ENCODE results near the gene MINDY4.

The MINDY4 gene

DNA sequence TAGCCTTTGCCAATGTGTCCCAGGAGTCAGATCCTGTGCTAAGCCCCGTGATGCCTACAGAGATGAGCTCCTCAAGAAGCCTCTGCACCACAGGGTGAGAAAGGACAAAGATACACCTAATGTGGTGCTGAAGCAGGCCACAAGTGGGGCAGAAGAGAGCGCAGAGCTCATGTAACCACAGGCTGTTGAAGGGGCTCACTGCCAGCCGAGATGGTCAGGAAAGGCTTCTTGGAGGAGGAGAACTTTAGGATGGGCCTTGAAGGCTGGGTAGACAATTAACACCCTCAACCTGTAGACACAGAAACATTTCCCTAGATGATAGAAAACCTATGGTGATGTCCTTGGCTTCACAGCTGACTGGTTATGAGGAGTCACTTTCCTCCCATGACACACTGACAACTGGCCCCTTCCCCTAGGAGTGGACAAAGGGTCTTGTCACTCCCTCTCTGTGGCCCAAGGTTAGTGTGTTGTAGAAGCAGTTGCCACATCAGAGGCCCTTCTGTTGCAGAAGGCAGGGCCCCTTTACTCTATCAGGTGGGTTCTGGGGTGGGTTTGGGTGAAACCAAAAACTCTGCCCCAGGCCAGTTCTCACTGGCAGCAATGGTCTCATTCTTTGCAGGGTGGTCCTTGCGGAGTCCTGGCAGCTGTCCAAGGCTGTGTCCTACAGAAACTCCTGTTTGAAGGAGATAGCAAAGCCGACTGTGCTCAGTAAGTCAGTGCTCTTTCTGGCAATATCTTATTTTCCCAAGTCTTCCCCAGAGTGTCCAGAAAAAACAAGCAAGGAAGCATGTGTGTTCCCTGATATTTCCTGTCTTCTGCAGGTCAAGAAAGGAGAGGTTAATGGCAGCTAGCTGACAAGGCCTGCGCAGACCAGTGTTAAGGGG is 69.2 kb downstream of the MINDY4 start:
- DNase-seq, result peak; percentile 39

DNA sequence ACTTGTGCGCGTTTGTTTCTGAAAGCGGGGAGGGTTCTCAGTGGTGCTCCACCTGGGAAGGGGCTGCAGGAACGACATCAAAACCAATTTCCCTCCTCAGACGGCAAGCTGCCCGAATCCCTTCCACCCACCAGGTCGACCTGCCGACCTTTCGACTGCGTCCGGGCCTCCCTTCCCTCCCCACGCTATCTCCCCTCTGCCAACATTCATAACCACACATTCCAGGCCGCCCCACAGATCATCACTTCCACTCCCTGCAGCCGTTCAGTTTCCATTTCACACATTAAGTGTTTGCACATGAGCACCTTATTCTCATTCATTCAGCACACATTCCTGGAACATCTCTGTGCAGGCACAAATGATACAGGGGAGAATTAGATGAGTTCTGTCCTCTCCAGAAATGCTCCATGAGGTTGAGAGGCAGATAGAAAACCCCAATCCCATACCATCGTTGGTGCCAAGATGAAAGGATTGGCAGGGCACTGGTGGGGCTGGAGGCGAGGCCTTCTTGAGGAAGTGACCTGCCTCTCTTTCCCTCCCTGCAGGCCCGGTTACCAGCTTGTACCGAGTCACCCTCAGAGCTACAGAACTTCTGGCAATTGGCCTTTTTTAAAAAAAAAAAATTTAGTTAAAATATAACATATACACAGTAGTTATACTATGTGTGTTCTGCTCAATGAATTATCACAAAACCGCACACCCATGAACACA is 70.0 kb downstream of the MINDY4 start:
- peak; percentile 53 for DNase-seq

- DNase-seq, result peak; percentile 19
Measured at GRCh38 chr7:30841801-30842541, 70.8 kb downstream of the MINDY4 start.

DNA sequence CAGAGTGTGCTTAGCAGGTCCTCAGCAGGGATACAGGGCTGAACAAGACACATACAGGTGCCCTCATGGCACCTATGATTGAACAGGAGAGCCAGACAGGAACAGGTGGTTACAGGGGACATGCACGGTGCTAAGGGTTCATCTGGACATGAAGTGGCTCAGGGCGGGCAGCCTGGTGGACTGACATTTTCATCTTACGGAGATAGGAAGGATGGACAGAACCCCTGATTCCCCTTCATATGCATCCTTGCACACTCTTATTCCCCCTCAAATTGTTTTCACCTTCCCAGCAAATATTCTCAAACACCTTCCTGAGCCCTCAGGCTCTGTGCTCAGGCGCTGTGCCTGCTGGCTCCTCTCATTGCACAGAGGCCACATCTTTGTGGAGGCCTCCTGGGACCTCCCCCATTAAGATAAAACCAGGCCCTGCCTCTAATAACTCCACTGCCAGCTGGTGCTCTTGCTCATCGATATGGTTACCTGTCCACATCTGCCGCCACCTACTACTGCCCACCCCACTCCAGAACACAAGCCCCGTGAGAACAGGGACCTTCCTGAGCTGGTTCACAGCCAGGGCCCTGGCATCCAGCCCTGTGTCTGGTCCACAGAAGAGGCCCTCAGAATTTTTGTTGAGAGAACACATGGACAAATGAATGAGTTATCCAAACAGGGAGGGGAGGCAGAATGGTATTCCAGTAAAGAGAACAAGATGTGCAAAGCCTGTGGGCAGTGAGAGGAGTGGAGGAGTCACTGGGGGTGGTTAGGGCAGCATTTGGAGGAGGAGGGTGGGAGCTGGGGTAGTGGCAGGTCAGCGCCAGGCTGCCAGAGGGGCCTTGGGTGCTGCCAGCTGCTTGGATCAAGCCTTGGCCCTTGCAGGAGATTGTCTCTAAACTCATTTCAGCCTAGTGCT is 71.6 kb downstream of the MINDY4 start:
- peak; percentile 39 for DNase-seq

- DNase-seq, result peak; percentile 30
Measured at GRCh38 chr7:30843741-30844482, 72.7 kb downstream of the MINDY4 start.

- peak; percentile 4 for DNase-seq
Measured at GRCh38 chr7:30844483-30844874, 73.3 kb downstream of the MINDY4 start.

GRCh38 chr7:30844916-30845315 is 73.7 kb downstream of the MINDY4 start:
- peak; percentile 21 for DNase-seq

GRCh38 chr7:30845426-30846135 is 74.4 kb downstream of the MINDY4 start:
- peak; percentile 53 for DNase-seq

- DNase-seq, result no peak
Measured at GRCh38 chr7:30846378-30846777, 75.2 kb downstream of the MINDY4 start.

DNA sequence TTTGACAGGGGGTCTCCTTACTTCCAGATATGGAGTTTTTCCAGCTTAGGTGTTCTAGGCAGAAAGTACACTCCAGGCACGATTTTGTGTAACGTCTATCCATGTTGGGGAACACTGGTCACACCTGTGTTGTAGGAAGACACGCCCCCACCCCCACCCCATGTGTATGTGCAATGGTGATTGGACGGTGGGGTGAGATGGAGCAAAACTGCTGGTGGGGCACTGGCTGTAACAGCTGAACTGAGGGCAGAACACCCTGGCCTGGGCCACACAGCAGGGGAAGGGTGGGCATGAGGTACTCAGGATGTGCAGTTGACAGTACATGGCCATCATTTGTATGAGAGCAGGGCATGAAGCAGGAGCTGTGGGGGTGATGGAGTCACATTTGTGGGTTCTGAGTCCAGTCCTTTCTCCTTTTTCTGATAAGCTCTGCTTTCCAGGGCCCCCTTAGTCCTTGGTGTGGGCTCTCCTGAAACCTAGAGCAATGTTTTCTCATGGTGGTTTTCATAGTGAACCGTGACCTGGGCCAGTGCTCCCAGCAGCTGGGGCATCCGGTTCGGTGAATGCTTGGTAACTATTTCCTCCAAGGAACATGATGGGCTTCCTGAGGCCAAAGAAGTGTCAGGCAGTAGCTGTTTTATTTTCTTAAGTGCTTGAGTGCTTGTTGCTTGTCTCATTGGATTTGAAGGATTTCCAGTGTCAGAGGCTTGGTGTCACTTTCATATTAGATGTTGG is 77.1 kb downstream of the MINDY4 start:
- DNase-seq, result no peak

DNA sequence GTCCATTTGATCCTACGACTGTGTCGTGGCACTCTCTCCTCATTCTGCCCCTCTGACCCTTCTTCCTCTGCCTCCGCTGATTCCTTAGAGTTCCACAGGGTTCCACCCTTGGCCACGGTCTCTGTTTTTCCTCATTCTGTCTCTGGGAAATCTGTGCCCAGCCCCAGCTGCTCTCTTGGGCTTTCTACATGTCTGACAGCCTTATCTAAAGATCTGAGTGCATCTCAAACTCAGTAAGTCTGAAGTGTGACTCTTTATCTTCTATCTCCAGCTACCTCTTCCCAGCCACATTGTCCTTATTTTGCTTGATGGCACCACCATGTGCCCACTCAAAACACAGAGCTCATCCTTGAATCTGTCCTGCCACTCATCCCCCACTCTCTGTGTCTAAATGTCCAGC is 78.3 kb downstream of the MINDY4 start:
- no peak for DNase-seq

DNA sequence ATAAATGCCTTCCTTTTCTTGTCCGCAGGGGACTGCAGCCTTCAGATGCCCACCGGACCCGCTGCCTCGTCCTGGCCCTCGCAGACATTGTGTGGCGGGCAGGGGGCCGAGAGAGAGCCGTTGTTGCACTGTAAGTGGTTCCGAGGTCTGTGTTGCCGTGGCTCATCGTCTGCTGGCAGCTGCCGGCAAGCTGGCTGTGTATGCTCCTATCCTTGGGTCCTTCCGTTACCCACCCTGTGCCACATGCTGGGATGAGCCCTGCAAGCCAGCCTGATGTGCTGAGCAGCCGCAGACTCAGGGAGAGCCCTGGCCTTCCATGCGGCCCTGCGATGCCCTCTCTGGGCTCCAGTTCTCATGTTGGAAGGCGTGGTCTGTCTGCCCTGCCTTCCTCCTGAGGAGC is 79.2 kb downstream of the MINDY4 start:
- no peak for DNase-seq

DNA sequence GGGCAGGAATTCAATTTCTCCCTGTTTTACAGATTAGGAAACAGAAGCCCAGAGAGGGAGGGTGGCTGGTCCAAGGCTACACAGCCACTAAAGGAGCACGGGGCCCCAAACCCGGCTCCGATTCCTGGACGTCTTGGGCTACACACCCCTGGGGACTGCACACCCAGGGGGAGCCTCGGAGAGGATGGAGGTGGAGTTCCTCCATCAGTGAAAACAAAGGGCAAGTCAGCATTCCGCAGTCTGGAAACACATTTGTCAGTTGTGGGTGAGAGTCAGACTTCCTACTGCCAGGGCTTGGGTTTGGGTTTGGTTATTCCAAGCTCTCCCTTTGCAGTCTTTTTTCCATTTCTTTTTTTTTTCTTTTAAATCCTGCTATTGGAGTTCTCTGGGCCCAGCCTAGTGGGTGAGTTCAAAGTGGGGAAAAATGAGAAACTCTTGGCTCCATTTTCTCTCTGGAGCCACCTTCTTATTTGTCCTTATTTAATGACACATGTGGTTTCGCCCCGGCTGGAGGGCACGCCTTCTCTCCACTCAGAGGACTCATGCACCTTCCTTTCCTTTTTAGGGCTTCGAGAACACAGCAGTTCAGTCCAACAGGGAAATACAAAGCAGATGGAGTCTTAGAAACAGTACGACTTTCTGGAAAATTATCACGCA is 80.6 kb downstream of the MINDY4 start:
- DNase-seq, result peak; percentile 58

DNA sequence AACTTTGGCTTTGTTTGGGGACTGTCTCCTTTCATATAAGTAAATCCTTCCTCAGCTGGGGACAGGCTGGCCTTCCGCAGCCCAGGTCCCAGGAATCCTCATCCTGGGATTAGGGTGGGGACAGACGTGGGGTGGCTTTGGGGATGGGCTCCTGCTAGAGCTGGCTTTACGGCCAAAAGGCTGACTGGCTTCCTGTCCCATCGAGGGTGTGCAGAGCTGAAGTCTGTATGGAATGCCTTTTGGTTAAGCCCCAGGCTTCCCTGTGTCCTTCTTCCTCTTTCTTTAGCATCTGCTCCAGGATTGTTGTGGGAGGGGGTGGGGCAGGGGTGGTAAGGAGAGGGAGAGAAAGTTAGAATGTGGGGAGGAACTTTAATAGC is 81.1 kb downstream of the MINDY4 start:
- DNase-seq, result peak; percentile 63

GRCh38 chr7:30852744-30853288 is 81.6 kb downstream of the MINDY4 start:
- DNase-seq, result no peak

DNA sequence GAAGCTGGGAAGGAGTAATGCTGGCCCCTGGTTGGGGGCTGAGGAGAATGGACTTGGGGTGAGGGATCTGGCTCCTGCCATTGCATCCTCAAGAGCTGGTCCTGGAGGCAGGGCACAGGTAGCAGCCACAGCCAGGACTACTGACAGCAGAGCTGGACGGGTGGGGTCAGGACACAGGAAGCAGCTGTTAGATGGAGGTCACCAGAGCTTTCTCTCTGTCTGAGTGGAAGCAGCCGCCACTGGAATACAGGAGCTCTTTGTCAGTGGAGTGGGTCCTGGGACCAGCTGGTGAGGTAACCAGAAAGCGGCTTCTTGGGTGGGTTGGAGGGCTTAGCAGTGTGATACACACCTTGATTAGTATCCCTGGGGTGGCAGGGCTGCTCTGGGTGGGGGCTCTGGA is 82.4 kb downstream of the MINDY4 start:
- DNase-seq, result no peak

DNA sequence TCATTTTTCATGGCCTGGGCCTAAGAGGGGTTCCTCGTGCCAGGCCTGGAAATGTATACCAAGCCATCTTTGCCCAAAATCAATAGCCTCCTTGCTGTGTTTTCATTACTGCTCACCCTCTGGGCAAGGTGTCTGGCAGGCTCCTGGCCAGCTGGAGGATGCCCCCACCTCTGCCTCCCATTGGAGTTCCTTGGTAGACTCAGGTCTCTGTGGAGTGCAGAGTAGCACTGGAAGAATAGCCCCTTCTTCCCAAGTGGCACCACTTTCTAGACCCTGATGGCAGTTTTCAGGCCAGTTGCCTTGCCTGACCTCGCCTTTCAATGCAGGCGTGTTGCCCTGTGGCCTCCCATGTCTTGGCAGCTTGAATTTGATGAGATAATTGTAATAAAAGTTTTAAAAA is 84.7 kb downstream of the MINDY4 start:
- no peak for DNase-seq

DNA sequence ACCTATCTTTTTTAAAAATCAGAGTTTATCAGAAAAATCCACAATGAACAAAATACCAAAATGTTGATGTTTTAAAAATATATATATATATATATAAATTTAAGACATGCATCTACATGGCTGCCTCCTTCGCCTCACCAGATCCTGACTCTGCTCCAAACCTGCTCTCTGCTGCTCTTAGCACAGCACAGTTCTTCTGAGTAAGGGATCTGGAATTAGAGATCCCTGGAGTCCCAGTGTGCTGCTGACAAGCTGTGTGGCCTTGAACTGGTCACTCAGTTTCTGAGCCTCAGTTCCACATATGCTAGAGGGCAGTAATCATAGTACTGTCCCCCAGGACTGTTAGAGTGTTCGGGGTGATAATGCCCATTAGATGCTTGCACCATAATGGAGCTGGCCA is 87.4 kb downstream of the MINDY4 start:
- no peak for DNase-seq

GRCh38 chr7:30859202-30859939 is 88.2 kb downstream of the MINDY4 start:
- DNase-seq, result no peak

All from right forelimb (tissue), 1 donor.